GM19372 (cell line): ENCODE data around the gene BRWD1.
"Not testable (repeated sequence)": the region's sequence is repeated elsewhere in the genome, so short reads cannot be mapped to it uniquely, and the experiment has no call there.

Experiments
- ATAC-seq: cut with Tn5 transposase; IDR thresholded peaks from one replicate; pipeline ENCODE4 v1.9.1; 2021; ENCODE audit warnings: mild to moderate bottlenecking, low read depth, moderate library complexity; ENCODE audit not compliant: unreplicated experiment

Gene BRWD1

GRCh38 chr21:39296891-39297290, 16.5 kb downstream of the BRWD1 start:
- no peak for ATAC-seq

GRCh38 chr21:39288987-39289386, 24.4 kb downstream of the BRWD1 start:
- ATAC-seq, result no peak

- ATAC-seq, result no peak
These were observed 30.5 kb downstream of the BRWD1 start for GRCh38 chr21:39282911-39283310.

GRCh38 chr21:39281853-39282252, 31.6 kb downstream of the BRWD1 start:
- no peak for ATAC-seq

GRCh38 chr21:39281207-39281606, 32.2 kb downstream of the BRWD1 start:
- ATAC-seq, result no peak

- no peak for ATAC-seq
These were observed 43.8 kb downstream of the BRWD1 start for GRCh38 chr21:39269620-39270019.

GRCh38 chr21:39265603-39266002, 47.8 kb downstream of the BRWD1 start:
- ATAC-seq, result no peak

GRCh38 chr21:39263372-39263771, 50.1 kb downstream of the BRWD1 start:
- no peak for ATAC-seq

- no peak for ATAC-seq
These were observed 55.2 kb downstream of the BRWD1 start for GRCh38 chr21:39258207-39258606.

- ATAC-seq, result no peak
These were observed 62.1 kb downstream of the BRWD1 start for GRCh38 chr21:39251326-39251725.

GRCh38 chr21:39238275-39238674, 75.2 kb downstream of the BRWD1 start:
- no peak for ATAC-seq

- ATAC-seq, result no peak
These were observed 80.6 kb downstream of the BRWD1 start for GRCh38 chr21:39232861-39233291.

- ATAC-seq, result no peak
These were observed 88.5 kb downstream of the BRWD1 start for GRCh38 chr21:39224930-39225329.

- ATAC-seq, result no peak
These were observed 91.4 kb downstream of the BRWD1 start for GRCh38 chr21:39221997-39222486.

GRCh38 chr21:39221282-39221996, 92.0 kb downstream of the BRWD1 start:
- ATAC-seq, result no peak

- not testable (repeated sequence) for ATAC-seq
These were observed 92.6 kb downstream of the BRWD1 start for GRCh38 chr21:39220875-39221274.

- no peak for ATAC-seq
These were observed 93.3 kb downstream of the BRWD1 start for GRCh38 chr21:39220150-39220549.

GRCh38 chr21:39218082-39218409, 95.4 kb downstream of the BRWD1 start:
- ATAC-seq, result no peak

GRCh38 chr21:39217356-39218081, 95.9 kb downstream of the BRWD1 start:
- ATAC-seq, result no peak

- no peak for ATAC-seq
These were observed 97.1 kb downstream of the BRWD1 start for GRCh38 chr21:39216290-39216689.

GRCh38 chr21:39215078-39215477, 98.4 kb downstream of the BRWD1 start:
- no peak for ATAC-seq

- no peak for ATAC-seq
These were observed 104.1 kb downstream of the BRWD1 start for GRCh38 chr21:39209334-39209688.
